GM19438 (cell line): Measurements from ENCODE around the gene PLCD1.
"Not testable (repeated sequence)": the region's sequence is repeated elsewhere in the genome, so short reads cannot be mapped to it uniquely, and the experiment has no call there.

Experiments
- ATAC-seq: cut with Tn5 transposase; IDR thresholded peaks from one replicate; pipeline ENCODE4 v1.9.1; 2021; ENCODE audit warnings: low read depth; ENCODE audit not compliant: unreplicated experiment

PLCD1 gene

DNA sequence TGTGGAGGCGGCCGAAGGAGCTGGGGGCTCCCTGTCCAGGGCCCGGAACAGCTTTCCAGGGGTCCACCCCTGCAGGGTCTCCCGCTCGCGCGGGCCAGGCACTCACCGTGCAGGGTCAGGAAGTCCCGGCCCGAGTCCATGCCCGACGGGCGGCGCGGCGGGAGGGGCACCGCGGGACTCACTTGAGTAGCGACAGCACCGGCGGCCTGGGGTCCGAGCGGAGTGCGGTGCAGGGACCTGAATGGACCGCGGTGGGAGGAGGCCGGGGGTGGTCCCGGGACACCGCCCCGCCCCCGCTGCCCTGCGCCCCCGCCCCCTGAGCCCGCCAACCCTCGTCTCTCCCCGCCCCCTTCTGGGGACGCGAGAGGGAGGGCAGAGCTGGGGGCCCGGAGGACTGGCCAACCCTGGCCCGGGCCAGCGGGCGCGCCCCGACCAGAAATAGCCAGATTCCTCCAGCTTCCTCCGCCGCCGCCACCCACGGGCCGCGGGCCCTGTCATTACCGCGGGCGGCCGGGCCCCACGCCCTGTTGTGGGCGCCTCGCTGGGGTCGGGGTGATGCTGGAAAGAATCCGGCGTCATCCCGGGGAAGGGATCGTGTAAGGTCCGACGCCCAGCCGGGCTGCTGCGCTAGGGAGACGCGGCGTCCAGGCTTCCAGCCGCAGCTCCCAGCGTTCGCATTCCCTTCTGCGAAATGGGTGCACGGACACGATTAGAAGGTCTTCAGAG, at the start of gene PLCD1:
Gene PLCD1 (minus strand): TSS at position 243 of the 726 bp plus-strand sequence. CDS start 103 bp downstream, at position 140.
- no peak for ATAC-seq

DNA sequence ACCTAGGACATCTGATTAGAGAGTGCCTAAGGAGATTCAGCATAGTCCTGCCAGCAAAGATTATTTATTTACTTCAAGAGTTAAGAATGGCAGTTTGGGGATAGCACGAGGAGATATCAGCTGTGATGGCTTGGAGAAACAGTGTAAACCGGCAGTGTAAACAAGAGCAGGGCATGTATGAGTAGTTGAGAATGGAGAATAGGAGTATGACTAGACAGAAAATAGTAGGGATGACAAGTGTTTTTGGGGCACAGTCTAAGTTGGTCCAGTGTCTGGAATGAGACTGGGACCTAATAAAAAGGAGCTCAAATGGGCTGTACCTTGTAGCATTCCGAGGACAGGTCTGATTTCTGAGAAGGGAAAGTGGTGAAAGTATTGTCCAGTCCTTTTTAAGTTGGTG, 47.6 kb upstream of the PLCD1 start:
- ATAC-seq: not testable (repeated sequence)

- no peak for ATAC-seq
Measured at GRCh38 chr3:38070013-38070412, 40.6 kb upstream of the PLCD1 start.

DNA sequence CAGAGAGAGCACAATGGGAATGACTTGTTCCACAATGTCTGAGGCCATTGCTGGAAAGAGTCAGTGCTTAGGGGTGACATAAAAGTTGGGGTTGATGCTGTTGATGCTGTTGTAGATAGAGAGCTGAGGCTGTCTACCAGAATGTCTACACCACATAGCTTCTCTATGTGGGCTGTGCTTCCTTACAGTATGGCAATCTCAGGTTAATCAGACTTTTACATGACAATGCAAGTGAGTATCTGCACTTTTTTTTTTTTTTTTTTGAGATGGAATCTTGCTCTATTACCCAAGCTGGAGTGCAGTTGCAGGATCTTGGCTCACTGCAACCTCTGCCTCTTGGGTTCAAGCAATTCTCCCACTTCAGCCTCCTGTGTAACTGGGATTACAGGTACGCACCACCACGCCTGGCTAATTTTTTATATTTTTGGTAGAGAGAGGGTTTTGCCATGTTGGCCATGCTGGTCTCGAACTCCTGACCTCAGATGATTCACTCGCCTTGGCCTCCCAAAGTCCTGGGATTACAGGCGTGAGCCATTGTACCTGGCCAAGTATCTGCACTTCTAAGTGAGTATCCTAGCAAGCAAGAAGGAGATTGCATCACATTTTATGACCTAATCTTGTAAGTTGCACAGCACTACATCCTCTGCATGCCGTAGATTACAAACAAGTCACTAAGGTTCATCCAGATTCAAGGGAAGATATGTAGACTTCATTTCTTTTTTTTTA, 38.2 kb upstream of the PLCD1 start:
- no peak for ATAC-seq

GRCh38 chr3:38064453-38064852, 35.0 kb upstream of the PLCD1 start:
- not testable (repeated sequence) for ATAC-seq

DNA sequence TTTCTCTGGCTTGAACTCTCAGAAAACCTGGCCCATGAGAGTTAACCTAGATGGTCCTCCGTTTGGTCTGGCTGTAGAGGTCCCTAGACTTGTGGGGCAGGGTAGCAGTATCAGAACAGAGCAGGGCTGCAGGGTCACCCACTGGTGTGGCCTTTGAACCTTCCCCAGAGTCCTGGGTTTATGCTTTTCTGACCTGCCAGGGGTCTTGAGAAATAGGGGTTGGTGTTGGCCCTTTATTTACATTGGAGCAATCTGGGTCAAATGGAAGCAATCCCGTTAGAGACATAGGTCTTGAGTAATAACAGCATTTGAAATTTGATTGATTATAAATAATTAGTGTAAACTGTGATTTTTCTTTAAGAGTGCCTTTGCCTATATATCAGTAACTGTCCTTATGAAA, 33.4 kb upstream of the PLCD1 start:
- ATAC-seq: no peak

DNA sequence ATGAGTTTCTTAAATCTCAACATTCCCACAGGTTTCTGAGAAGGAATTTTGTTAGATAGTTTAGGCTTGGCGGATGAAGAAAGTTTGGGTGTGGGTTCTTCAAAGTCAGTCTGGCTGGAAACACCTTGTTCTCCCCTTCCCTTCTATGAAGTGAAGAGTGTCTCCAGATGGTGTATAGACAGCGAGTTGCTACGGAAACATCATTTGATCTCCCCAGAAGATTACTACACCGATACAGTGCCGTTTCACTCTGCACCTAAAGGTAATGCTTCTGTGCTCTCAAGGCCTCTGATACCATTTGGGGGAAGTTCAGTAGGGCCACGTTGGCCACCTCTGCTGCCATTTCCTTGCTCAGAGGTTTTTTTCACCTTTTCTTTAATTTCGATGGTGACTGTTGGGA, 30.1 kb upstream of the PLCD1 start:
- ATAC-seq: no peak

GRCh38 chr3:38059148-38059547, 29.7 kb upstream of the PLCD1 start:
- no peak for ATAC-seq

DNA sequence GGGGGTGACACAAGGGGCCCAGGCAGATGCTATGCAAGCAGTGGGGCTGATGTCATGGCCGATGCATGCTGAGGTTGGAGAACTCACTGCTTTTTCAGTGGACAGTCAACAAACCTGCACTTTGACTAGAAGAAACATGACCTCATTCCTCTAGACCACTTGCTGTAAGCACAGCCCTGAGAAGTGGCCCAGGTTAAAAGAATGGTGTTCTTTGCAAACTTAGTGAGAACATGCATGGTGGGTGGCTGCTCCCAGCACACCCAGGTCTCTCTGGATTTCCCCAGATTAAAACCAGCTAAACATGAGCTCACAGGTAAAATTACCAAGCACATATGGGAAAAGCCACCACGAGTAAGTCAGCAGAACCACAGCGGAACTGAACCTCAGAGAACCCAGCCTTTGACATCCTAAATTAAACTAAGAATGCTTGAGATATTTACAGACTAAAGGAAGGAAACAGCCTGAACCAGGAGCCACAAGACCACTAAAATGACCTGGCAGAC, 25.1 kb upstream of the PLCD1 start:
- ATAC-seq: no peak

GRCh38 chr3:38053813-38054498, 24.5 kb upstream of the PLCD1 start:
- ATAC-seq: not testable (repeated sequence)

GRCh38 chr3:38053286-38053685, 23.8 kb upstream of the PLCD1 start:
- not testable (repeated sequence) for ATAC-seq

GRCh38 chr3:38051131-38051530, 21.7 kb upstream of the PLCD1 start:
- no peak for ATAC-seq

- no peak for ATAC-seq
Measured at GRCh38 chr3:38049358-38050126, 20.1 kb upstream of the PLCD1 start.

DNA sequence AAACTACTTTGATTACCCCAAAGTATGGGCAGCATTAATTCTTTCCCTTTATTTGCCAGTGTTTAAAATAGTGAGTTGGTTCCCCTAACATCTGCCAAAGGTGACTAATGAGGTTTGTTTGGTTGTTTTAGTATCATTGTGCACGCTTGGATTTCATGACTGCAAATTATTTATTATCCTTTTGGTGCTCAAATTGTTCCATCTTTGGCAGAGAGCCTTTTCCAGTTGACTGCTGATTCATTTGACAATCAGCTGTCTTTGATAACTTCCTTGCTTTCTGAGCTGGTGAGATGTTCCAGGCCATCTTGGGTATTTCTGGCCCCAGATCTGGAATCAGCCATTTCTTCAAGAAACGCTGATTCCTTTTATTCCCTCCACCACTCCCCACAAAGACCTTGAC, 18.5 kb upstream of the PLCD1 start:
- ATAC-seq: no peak

GRCh38 chr3:38046821-38047220, 17.4 kb upstream of the PLCD1 start:
- no peak for ATAC-seq

GRCh38 chr3:38046027-38046426, 16.6 kb upstream of the PLCD1 start:
- ATAC-seq: no peak

DNA sequence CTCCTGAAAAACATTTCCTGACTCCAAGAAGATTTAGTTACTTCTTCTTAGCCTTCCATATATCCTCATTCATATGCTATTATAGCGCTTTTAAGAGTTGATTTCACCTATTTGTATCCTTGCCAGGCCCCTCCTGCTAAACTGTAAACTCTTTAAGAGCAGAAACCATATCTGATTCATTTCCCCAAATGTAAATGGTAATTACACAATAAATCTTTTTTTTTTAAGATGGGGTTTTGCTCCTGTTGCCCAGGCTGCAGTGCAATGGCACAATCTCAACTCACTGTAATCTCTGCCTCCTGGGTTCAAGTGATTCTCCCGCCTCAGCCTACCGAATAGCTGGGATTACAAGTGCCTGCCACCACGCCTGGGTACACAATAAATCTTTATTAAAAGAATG, 14.0 kb upstream of the PLCD1 start:
- no peak for ATAC-seq

DNA sequence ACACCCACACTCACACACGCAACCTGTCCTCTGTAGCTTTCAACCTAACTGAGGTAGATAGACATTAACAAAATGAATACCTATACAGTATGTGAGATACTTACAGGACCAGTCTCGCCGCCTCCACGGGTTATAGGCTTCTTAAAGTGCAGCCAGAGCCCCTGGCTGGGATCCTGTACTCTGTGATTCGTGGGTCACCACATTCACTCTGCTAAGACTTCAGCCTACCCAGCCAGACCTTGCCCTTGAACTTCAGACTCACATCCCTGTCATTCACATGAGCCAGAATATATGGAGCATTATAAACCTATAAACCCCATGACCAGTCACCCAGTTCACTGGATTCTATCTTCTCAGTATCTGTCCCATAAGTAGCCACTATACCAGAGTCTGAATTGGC, 11.0 kb upstream of the PLCD1 start:
- no peak for ATAC-seq

DNA sequence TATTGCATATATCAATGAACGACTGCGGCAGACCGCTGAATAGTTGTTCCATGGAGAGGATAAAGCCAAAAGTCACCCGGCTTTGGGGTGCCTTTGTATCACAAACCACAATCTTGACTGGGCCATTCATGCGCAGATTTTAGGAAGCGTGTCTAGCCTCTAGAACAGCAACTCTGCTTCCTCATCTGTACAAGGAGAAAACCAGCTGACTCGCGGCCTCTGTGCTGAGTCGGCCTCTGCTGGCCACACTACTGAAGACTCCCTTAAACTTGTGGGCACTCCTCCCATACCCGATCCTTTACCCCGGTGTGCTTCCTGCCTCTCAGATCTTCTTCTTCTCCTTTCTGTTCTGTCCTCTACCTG, 10.4 kb upstream of the PLCD1 start:
- peak; percentile 66 for ATAC-seq

DNA sequence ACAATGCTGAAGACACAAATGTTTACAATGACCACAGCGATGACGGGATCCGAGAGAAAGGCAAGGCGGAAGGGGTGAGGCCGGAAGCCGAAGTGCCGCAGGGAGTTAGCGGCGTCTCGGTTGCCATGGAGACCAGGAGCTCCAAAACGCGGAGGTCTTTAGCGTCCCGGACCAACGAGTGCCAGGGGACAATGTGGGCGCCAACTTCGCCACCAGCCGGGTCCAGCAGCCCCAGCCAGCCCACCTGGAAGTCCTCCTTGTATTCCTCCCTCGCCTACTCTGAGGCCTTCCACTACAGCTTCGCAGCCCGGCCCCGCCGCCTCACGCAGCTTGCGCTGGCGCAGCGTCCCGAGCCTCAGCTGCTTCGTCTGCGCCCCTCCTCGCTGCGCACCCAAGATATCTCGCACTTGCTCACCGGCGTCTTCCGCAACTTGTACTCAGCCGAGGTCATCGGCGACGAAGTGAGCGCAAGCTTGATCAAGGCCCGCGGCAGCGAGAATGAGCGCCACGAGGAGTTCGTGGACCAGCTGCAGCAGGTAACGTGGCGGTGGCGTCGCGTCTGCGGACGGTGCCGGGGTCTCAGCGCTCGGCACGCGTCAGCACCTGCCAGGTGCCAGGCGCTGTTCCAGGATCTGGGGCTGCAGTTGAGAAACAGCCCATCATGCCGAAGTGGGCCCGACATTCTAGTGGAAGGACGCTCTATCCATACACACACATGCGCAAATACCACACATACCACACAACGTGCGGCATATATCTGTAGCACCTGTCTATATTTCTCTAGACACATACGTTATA, 9.9 kb upstream of the PLCD1 start, which contains the start of gene DLEC1:
Gene DLEC1 (plus strand): TSS at position 108 of the 798 bp plus-strand sequence. CDS start 18 bp downstream, at position 126.
- peak; percentile 86 for ATAC-seq
